ENCODE data around the gene RAB33A.
A peak's percentile ranks its signal among the peaks of the same experiment; 100 is the strongest.
"Not testable (repeated sequence)": the region's sequence is repeated elsewhere in the genome, so short reads cannot be mapped to it uniquely, and the experiment has no call there.

Gene RAB33A

DNA sequence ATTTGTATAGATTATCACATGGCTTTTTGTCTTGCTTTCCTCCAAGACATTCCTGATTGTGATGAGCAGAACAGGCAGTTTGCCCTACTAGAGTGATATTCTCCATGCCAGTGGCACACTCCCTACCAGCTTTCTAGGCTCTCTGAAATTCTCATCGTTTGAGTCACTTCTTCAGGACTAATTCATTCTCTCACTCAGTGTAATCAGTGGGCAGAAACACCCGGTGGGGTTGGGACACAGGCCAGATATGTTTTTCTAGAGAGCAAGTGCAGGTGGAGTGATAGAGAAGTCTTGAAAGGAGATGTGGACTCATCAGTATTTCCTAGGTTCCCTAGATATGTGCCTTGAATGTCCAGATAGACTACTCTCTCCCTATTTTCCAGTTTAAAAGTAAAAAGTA, 13.1 kb downstream of the RAB33A start:
- Mint-ChIP-seq H3K9me3 (no peaks in the 10 kb centered on the region), H3K4me3 (no peak overlapping the region), H3K27me3 (no peaks in the 10 kb centered on the region), H3K27ac (no peak overlapping the region), H3K4me1 (peaks cover 19% of the 10 kb centered on the region)
- ATAC-seq (no peak), DNase-seq (no peak)

DNA sequence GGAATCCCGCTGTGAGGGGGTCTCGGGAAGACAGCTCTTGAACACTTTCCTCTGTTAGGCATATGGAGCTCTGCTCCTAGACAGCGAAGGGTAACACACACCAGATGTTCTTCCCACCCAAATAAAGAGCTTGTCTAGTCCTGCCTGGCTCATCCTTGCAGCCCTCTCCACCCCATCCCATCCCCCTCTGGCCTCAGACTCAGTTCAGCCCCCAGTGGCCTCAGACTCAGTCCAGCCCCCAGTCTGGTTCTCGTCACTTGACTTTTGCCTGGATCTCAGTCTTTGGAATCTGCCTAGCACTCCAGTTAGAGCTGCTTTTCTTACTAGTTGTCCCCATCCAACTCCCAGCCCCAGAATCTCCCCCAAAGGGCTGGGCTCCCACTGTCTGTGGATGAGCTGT, 14.9 kb downstream of the RAB33A start:
- Mint-ChIP-seq H3K27me3 (no peaks in the 10 kb centered on the region), H3K9me3 (no peaks in the 10 kb centered on the region), H3K4me3 (no peak overlapping the region), H3K27ac (no peak overlapping the region), H3K4me1 (peaks cover 16% of the 10 kb centered on the region)
- no peak for DNase-seq
- ATAC-seq: no peak

- H3K27ac Mint-ChIP-seq: no peak overlapping the region
- no peaks in the 10 kb centered on the region for H3K9me3 Mint-ChIP-seq
- DNase-seq (no peak), ATAC-seq (no peak)
- no peak overlapping the region for H3K4me3 Mint-ChIP-seq
- H3K27me3 Mint-ChIP-seq: no peaks in the 10 kb centered on the region
- H3K4me1 Mint-ChIP-seq: peaks cover 6% of the 10 kb centered on the region
Observed at GRCh38 chrX:130190801-130191200, 19.0 kb downstream of the RAB33A start.

DNA sequence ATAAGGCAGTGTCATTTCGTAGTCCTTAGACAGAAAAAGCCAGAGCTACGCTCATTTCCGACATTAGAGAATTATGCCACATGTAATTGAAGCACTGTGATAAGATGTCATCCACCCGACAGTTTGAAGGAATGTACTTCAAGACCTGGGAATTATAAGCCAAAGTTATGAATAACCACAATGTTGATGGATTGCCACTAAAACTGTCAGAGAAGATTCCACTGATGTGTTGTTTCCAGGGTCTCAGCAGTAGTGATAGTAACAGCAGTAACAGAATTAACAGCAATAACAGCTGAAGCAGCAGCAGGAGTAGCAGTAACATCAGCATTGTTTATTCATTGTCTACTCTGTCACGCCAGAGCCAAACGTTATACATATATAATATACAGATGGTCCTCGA, 24.7 kb downstream of the RAB33A start:
- no peaks in the 10 kb centered on the region for H3K27me3 Mint-ChIP-seq
- no peaks in the 10 kb centered on the region for H3K9me3 Mint-ChIP-seq
- no peak for ATAC-seq

GRCh38 chrX:130197464-130197863, 25.7 kb downstream of the RAB33A start:
- Mint-ChIP-seq H3K27me3 (no peaks in the 10 kb centered on the region), H3K9me3 (no peaks in the 10 kb centered on the region), H3K27ac (no peak overlapping the region), H3K4me1 (no peaks in the 10 kb centered on the region), H3K4me3 (no peak overlapping the region)
- DNase-seq (no peak), ATAC-seq (no peak)

More for the DNA sequence above, 24.7 kb downstream of the RAB33A start:
- Mint-ChIP-seq H3K4me3 (no peak overlapping the region), H3K4me1 (no peaks in the 10 kb centered on the region), H3K27ac (no peak overlapping the region)
- no peak for DNase-seq

GRCh38 chrX:130204647-130205046, 32.9 kb downstream of the RAB33A start:
- DNase-seq (no peak), ATAC-seq (no peak)
- Mint-ChIP-seq H3K9me3 (no peaks in the 10 kb centered on the region), H3K4me1 (no peaks in the 10 kb centered on the region), H3K27me3 (no peaks in the 10 kb centered on the region), H3K27ac (no peak overlapping the region), H3K4me3 (no peak overlapping the region)

DNA sequence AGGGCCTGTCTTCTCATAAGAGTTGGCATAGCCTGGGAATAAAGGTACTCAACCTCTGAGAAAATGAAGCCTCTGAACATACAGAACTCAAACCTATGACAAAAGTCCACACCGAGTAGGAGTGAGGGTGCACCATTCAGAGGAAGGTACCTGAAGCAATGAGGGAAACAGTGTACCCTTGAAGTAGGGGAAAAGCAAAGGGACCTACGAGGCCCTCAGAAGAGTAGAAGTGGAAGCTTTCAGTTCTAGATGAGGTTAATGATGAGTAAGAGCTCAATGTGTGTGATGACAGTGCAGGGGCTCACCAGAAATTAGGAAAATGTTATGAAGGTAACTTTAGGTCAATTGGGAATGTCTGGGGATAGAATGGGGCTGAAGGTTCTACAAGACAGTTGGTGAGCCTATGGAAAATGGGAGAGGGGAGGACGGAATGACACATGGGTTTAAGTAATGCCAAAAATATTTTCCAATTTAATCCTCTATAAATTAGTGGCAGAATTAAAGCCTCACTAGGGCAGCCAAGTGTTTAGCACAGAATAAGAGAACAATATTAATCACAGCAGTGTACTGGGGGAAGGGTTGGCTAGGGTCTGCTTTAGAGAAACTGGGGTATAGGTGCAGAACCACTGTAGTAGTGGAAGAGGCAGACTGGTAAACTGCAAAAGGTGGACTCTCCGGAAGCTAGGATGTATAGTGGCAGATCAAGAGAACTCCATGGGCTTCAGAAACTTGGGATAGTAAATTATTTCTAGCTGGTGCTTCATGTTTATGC, 39.8 kb downstream of the RAB33A start:
- ATAC-seq: peak; percentile 76

GRCh38 chrX:130212371-130212770, 40.6 kb downstream of the RAB33A start:
- ATAC-seq: peak; percentile 52
- Mint-ChIP-seq H3K4me1 (peaks cover 18% of the 10 kb centered on the region), H3K9me3 (no peaks in the 10 kb centered on the region)

More for the DNA sequence above, 39.8 kb downstream of the RAB33A start:
- H3K9me3 Mint-ChIP-seq: no peaks in the 10 kb centered on the region
- no peaks in the 10 kb centered on the region for H3K27me3 Mint-ChIP-seq
- no peak for DNase-seq
- H3K27ac Mint-ChIP-seq: no peak overlapping the region
- H3K4me3 Mint-ChIP-seq: peak overlapping the region in 1 of 2 donors; percentile 57
- H3K4me1 Mint-ChIP-seq: peaks cover 18% of the 10 kb centered on the region

GRCh38 chrX:130213376-130213775, 41.6 kb downstream of the RAB33A start:
- H3K27me3 Mint-ChIP-seq: no peaks in the 10 kb centered on the region
- H3K4me3 Mint-ChIP-seq: no peak overlapping the region
- H3K9me3 Mint-ChIP-seq: no peaks in the 10 kb centered on the region
- DNase-seq (no peak), ATAC-seq (no peak)
- peaks cover 18% of the 10 kb centered on the region for H3K4me1 Mint-ChIP-seq
- H3K27ac Mint-ChIP-seq: no peak overlapping the region

More at GRCh38 chrX:130212371-130212770, 40.6 kb downstream of the RAB33A start:
- no peaks in the 10 kb centered on the region for H3K27me3 Mint-ChIP-seq
- no peak overlapping the region for H3K27ac Mint-ChIP-seq
- DNase-seq: no peak
- peak overlapping the region in 1 of 2 donors; percentile 28 for H3K4me3 Mint-ChIP-seq

DNA sequence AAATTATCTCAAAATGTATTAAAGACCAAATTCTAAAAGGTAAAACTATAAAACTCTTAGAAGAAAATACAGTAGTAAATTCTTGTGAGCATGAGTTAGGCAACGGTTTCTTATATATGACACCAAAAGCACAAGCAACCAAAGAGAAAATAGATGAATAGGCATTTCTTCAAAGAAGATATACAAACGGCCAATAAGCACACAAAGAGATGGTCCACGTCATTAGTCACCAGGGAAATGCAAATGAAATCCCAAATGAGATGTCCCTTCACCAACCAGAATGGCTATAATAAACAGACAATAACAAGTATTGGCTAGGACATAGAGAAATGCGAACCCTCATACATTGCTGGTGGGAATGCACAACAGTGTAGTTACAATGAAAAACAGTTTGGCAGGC, 44.6 kb downstream of the RAB33A start:
- Mint-ChIP-seq H3K4me3 (no peak overlapping the region), H3K9me3 (no peaks in the 10 kb centered on the region), H3K27me3 (no peaks in the 10 kb centered on the region), H3K4me1 (peaks cover 16% of the 10 kb centered on the region), H3K27ac (no peak overlapping the region)
- DNase-seq (no peak), ATAC-seq (no peak)

DNA sequence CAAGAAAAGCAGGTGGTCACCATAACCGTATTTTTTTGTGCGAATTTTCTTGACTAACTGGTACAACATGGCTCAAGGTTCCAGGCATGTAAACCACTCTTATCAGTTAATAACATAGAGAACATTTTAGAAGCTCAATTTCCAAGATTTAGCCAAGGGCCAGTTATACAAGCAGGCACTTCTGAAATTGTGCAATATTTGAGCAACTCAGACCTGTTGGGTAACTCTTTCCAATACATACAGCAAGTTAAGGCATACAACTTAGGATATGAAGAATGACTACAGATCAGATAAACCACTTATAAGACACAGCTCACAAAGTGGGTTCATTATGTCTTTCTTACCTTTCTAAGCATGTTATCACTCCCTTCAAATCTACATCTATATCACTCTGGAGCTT, 53.0 kb downstream of the RAB33A start:
- DNase-seq (no peak), ATAC-seq (no peak)
- Mint-ChIP-seq H3K4me1 (no peaks in the 10 kb centered on the region), H3K9me3 (no peaks in the 10 kb centered on the region), H3K4me3 (no peak overlapping the region), H3K27ac (no peak overlapping the region), H3K27me3 (no peaks in the 10 kb centered on the region)

DNA sequence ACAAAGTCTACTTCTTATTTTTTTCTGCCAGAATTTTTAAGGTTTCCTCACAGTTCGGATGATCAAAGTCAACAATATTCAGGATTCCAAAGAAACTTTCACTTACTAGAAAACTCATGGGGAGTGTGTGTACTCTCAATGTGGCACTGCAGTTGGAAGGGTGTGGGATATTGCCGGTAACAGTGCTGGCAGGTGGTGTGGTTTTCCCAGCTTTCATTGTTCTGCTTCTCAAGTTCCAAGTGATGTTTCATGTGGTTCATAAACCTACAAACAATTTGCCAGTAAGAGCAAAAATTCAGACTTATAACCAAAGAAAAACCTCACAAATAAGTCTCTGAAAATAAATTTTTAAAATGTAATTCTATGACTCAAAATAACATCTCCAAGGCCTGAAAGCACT, 57.1 kb downstream of the RAB33A start:
- no peaks in the 10 kb centered on the region for H3K4me1 Mint-ChIP-seq
- no peak overlapping the region for H3K27ac Mint-ChIP-seq
- H3K4me3 Mint-ChIP-seq: no peak overlapping the region
- no peaks in the 10 kb centered on the region for H3K27me3 Mint-ChIP-seq
- no peak for ATAC-seq
- H3K9me3 Mint-ChIP-seq: no peaks in the 10 kb centered on the region
- no peak for DNase-seq

DNA sequence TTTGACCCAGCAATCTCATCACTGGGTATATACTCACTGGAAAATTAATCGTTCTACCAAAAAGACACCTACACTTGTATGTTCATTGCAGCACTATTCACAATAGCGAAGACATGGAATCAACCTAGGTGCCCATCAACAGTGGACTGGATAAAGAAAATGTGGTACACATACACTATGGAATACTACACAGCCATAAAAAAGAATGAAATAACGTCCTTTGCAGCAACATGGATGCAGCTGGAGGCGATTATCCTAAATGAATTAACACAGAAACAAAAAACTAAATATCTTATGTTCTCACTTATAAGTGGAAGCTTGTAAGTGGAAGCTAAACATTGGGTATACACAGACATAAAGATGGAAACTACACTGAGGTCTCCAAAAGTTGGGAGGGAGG, 59.4 kb downstream of the RAB33A start:
- not testable (repeated sequence) for H3K27me3 Mint-ChIP-seq, H3K27ac Mint-ChIP-seq, H3K9me3 Mint-ChIP-seq, DNase-seq, H3K4me1 Mint-ChIP-seq, H3K4me3 Mint-ChIP-seq, ATAC-seq

All from stimulated activated naive CD8-positive, alpha-beta T cell treated with anti-CD3 and anti-CD28 coated beads, Interleukin-15, amount 100 ng/mL, for 72 hours (primary cell).